IMR-90 (cell line): ENCODE measurements around the gene SEL1L3. TPM values are rescaled to one million over a fixed set of nuclear protein-coding genes. Genes with fewer than 3 reads are reported as not detected.

Experiments used
- ATAC-seq: fragments of 200-7000 bp; cut with Tn5 transposase; 2 replicates; pipeline ENCODE4 v1.9.1; 2020; ENCODE audit warnings: low read depth, mild to moderate bottlenecking, moderate library complexity
- BruUV-seq: library from RNA; stranded (reverse); fragments of 400-500 nt; replicated peaks from 2 replicates; lab custom pipeline; 2021; lab: Mats Ljungman, UMichigan
- CTCF ChIA-PET: fragments of 300-600 bp; formaldehyde crosslinking; extraction: SDS; loops from one replicate; lab custom pipeline; 2021; ENCODE audit warnings: antibody characterized with exemption; lab: Yijun Ruan, JAX
- POLR2A ChIA-PET: fragments of 300-600 bp; sonication (Branson Sonifier 250); formaldehyde crosslinking; loops from one replicate; lab custom pipeline; 2022; ENCODE audit warnings: antibody characterized with exemption; ENCODE audit not compliant: unreplicated experiment; lab: Charles Lee
- DNase-seq: peaks from one replicate; pipeline ENCODE4 v3.0.0; 2013
- H2AFZ ChIP-seq: replicated peaks from 2 replicates; pipeline ENCODE3; 2013; ENCODE audit warnings: low read length, mild to moderate bottlenecking; ENCODE audit not compliant: poor library complexity
- H2AK5ac ChIP-seq: 2 replicates; pipeline ENCODE4 v1.6.1; 2013; ENCODE audit warnings: low read depth, low read length, inconsistent platforms
- H2AK9ac ChIP-seq: replicated peaks from 2 replicates; pipeline ENCODE3; 2013; ENCODE audit warnings: mild to moderate bottlenecking, low read depth, low read length, moderate library complexity; ENCODE audit not compliant: poor library complexity
- H2BK120ac ChIP-seq: 2 replicates; pipeline ENCODE4 v1.6.1; 2013; ENCODE audit warnings: low read depth, low read length, inconsistent platforms
- H2BK15ac ChIP-seq: 3 replicates; pipeline ENCODE4 v1.6.1; 2013; ENCODE audit warnings: low read depth, low read length, inconsistent platforms
- H2BK20ac ChIP-seq: 2 replicates; pipeline ENCODE4 v1.6.1; 2013; ENCODE audit warnings: low read depth, mild to moderate bottlenecking, inconsistent platforms, low read length, moderate library complexity
- H2BK5ac ChIP-seq: 2 replicates; pipeline ENCODE4 v1.6.1; 2013; ENCODE audit warnings: mild to moderate bottlenecking, low read depth, low read length, inconsistent platforms; ENCODE audit not compliant: poor library complexity, severe bottlenecking
- H3K14ac ChIP-seq: replicated peaks from 2 replicates; pipeline ENCODE4 v1.6.1; 2013; ENCODE audit warnings: low read depth, low read length, inconsistent platforms
- H3K18ac ChIP-seq: 2 replicates; pipeline ENCODE4 v1.6.1; 2013; ENCODE audit warnings: low read depth, low read length, control low read depth
- H3K23ac ChIP-seq: 2 replicates; pipeline ENCODE4 v1.6.1; 2013; ENCODE audit warnings: low read depth, low read length, inconsistent platforms
- H3K27ac ChIP-seq: 2 replicates; pipeline ENCODE4 v1.5.1; 2013; ENCODE audit warnings: mild to moderate bottlenecking, control low read depth, low read length; ENCODE audit not compliant: insufficient read depth
- H3K27me3 ChIP-seq: 2 replicates; pipeline ENCODE4 v1.6.1; 2013; ENCODE audit warnings: low read length; ENCODE audit not compliant: control insufficient read depth, insufficient read depth
- H3K36me3 ChIP-seq: 2 replicates; pipeline ENCODE4 v1.6.1; 2013; ENCODE audit warnings: low read length, mixed read lengths; ENCODE audit not compliant: control insufficient read depth, insufficient read depth
- H3K4ac ChIP-seq: 2 replicates; pipeline ENCODE4 v1.6.1; 2013; ENCODE audit warnings: low read depth, low read length, inconsistent platforms
- H3K4me1 ChIP-seq: 2 replicates; pipeline ENCODE4 v1.6.1; 2013; ENCODE audit warnings: low read length, mixed read lengths; ENCODE audit not compliant: control insufficient read depth, insufficient read depth
- H3K4me2 ChIP-seq: 2 replicates; pipeline ENCODE4 v1.6.1; 2013; ENCODE audit warnings: low read depth, mild to moderate bottlenecking, control low read depth, low read length, moderate library complexity
- H3K4me3 ChIP-seq: 2 replicates; pipeline ENCODE4 v1.5.1; 2013; ENCODE audit warnings: low read depth, mild to moderate bottlenecking, control low read depth, low read length, moderate library complexity; ENCODE audit not compliant: insufficient read depth
- H3K56ac ChIP-seq: 2 replicates; pipeline ENCODE4 v1.6.1; 2013; ENCODE audit warnings: low read length, inconsistent platforms; ENCODE audit not compliant: insufficient read depth; ENCODE audit errors: extremely low read depth
- H3K79me1 ChIP-seq, 2 experiments: 2 replicates each; pipeline ENCODE4 v1.6.1; 2013; ENCODE audit warnings: low read length in 2 of 2, inconsistent platforms in 1 of 2, low read depth in 1 of 2
- H3K9ac ChIP-seq: 2 replicates; pipeline ENCODE4 v1.6.1; 2013; ENCODE audit warnings: low read depth, low read length, control low read depth
- H3K9me1 ChIP-seq: 2 replicates; pipeline ENCODE4 v1.6.1; 2013; ENCODE audit warnings: low read length, inconsistent platforms; ENCODE audit not compliant: insufficient read depth
- H3K9me3 ChIP-seq: 2 replicates; pipeline ENCODE4 v1.6.1; 2013; ENCODE audit warnings: low read length; ENCODE audit not compliant: control insufficient read depth, insufficient read depth
- H4K20me1 ChIP-seq: 2 replicates; pipeline ENCODE4 v1.6.1; 2013; ENCODE audit warnings: low read length, inconsistent platforms; ENCODE audit not compliant: insufficient read depth
- H4K5ac ChIP-seq: 2 replicates; pipeline ENCODE4 v1.6.1; 2013; ENCODE audit warnings: mild to moderate bottlenecking, low read depth, low read length, control low read depth
- H4K8ac ChIP-seq, 2 experiments: 2 replicates each; pipeline ENCODE4 v1.6.1; 2013; ENCODE audit warnings: low read depth in 2 of 2, low read length in 2 of 2, control low read depth in 1 of 2, inconsistent platforms in 1 of 2
- H4K91ac ChIP-seq: 2 replicates; pipeline ENCODE4 v1.6.1; 2013; ENCODE audit warnings: low read depth, low read length, inconsistent platforms; ENCODE audit not compliant: insufficient read depth
- NFE2L2 ChIP-seq: fragments of 150-350 bp; IDR thresholded peaks from 2 replicates; pipeline ENCODE4 v1.6.1; 2016; ENCODE audit warnings: low read depth, mild to moderate bottlenecking, low read length
- WGBS, 2 experiments: methylation state at CpG; one replicate each; pipeline versions ENCODE4 v1.1.5 to v1.1.7; 2013; ENCODE audit warnings: missing lambda C conversion rate in 2 of 2; ENCODE audit not compliant: insufficient read length in 1 of 2; ENCODE audit errors: extremely low coverage in 2 of 2; 5-methylcytosine and 5-hydroxymethylcytosine counted together
- dilution Hi-C: fragments of 300-500 bp; cut with HindIII; formaldehyde crosslinking; loops from one replicate; pipeline ENCODE4 v1.14.3; 2018; ENCODE audit warnings: low sequenced_read_pairs; ENCODE audit not compliant: unreplicated experiment
- in situ Hi-C: fragments of 300-500 bp; cut with MboI; formaldehyde crosslinking; loops from 3 replicates; pipeline ENCODE4 v1.14.3; 2019; ENCODE audit warnings: low sequenced_read_pairs, inconsistent platforms, mixed read lengths
- intact Hi-C: fragments of 100-400 bp; cut with micrococcal nuclease; formaldehyde crosslinking; loops from 2 replicates; pipeline ENCODE4 v1.10.0; 2022
- polyA plus RNA-seq, 3 experiments: library from polyadenylated mRNA; depleted of rRNA; stranded (reverse); fragments of >200 nt; gene quantifications; 2 replicates each; pipeline ENCODE4 v1.2.3, GENCODE V29; 2012; ENCODE audit warnings: low replicate concordance in 1 of 3
- total RNA-seq: library from RNA; depleted of rRNA; stranded (reverse); fragments of >200 nt; gene quantifications from 2 replicates; pipeline ENCODE4 v1.2.3, GENCODE V29; 2012
- TF ChIP-seq, protein P1 (sequence below): fragments of 150-350 bp; IDR thresholded peaks from 2 replicates; pipeline ENCODE4 v1.6.1; 2017; ENCODE audit warnings: mild to moderate bottlenecking, antibody characterized with exemption, low read length, low read depth

The SEL1L3 gene
- total and polyA plus RNA-seq, 2 of the 4 experiments (the other 2 are of a cell fraction) = 16.4 to 43.7 TPM

DNA sequence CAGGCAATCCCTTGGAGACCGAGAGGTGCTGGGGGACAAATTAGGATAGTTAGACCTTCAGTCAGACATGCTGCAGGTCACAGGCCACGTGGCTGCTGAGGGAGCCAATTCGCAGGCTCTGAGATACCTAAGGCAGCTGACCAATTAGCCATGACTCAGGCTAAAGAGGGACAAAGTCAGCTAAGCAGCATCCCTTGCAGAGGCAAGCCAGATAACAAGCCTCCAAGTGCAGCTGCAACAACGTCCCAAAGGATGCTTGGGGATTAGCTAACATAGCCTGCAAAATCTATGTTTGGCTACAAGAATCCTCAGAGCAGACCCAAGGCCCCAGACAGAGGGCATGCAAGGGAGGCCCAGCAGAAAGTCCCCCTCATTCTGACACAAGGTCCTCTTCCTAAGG is 93.5 kb downstream of the SEL1L3 start:
- CTCF ChIA-PET = interaction anchor here (2.2 to 8.7 kb wide), 3 partner anchors 13 to 328 kb away, joined by 7 to 66 read pairs (median 8); no protein-coding TSS in a partner anchor
- in situ Hi-C loops = no loop called here
- H3K79me1 ChIP-seq = no peaks in the 10 kb centered on the region
- H2BK20ac ChIP-seq = no peak overlapping the region
- H3K27me3 ChIP-seq = no peaks in the 10 kb centered on the region
- no peak overlapping the region for H3K4me3 ChIP-seq
- H3K56ac ChIP-seq = no peak overlapping the region
- POLR2A ChIA-PET = no interaction called here
- H3K14ac ChIP-seq = no peak overlapping the region
- H2BK15ac ChIP-seq = no peak overlapping the region
- TF ChIP-seq NFE2L2 = no peak
- TF ChIP-seq, protein P1, sequence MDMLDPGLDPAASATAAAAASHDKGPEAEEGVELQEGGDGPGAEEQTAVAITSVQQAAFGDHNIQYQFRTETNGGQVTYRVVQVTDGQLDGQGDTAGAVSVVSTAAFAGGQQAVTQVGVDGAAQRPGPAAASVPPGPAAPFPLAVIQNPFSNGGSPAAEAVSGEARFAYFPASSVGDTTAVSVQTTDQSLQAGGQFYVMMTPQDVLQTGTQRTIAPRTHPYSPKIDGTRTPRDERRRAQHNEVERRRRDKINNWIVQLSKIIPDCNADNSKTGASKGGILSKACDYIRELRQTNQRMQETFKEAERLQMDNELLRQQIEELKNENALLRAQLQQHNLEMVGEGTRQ = peak; percentile 75
- H3K9me1 ChIP-seq = no peaks in the 10 kb centered on the region
- no peak overlapping the region for H2BK5ac ChIP-seq
- H2AK9ac ChIP-seq = no peak overlapping the region
- no peak overlapping the region for H3K4ac ChIP-seq
- H4K91ac ChIP-seq = no peak overlapping the region
- BruUV-seq = no TSS peak
- intact Hi-C loops = no loop called here
- H4K8ac ChIP-seq = no peak overlapping the region
- 10% methylated on average over 2 of the region's 4 CpGs; no CpG with 5 or more reads in 1 of the 2 experiments for WGBS, 2 experiments
- peak overlapping the region; percentile 69 for H2AFZ ChIP-seq
- H4K20me1 ChIP-seq = no peaks in the 10 kb centered on the region
- no peak overlapping the region for H2BK120ac ChIP-seq
- no peaks in the 10 kb centered on the region for H3K4me1 ChIP-seq
- dilution Hi-C loops = no loop called here
- no peak overlapping the region for H3K27ac ChIP-seq
- no peak overlapping the region for H4K5ac ChIP-seq
- no peak overlapping the region for H3K23ac ChIP-seq
- no peak overlapping the region for H2AK5ac ChIP-seq
- ATAC-seq (peak; percentile 85), DNase-seq (peak; percentile 84)
- H3K18ac ChIP-seq = no peak overlapping the region
- no peak overlapping the region for H3K9ac ChIP-seq
- no peak overlapping the region for H3K4me2 ChIP-seq
- H3K9me3 ChIP-seq = no peaks in the 10 kb centered on the region
- H3K36me3 ChIP-seq = no peaks in the 10 kb centered on the region; the same call in none of the 2 replicates
